HG03521 (cell line): ENCODE measurements around the gene PARD3.

Source experiments
- ATAC-seq: cut with Tn5 transposase; IDR thresholded peaks from one replicate; pipeline ENCODE4 v1.9.1; 2021; ENCODE audit warnings: mild to moderate bottlenecking, moderate library complexity; ENCODE audit not compliant: unreplicated experiment

Gene PARD3

GRCh38 chr10:34206935-34207268 lies 608.2 kb downstream of the PARD3 start:
- no peak for ATAC-seq

- ATAC-seq: no peak
Measured at GRCh38 chr10:34206078-34206934, 608.8 kb downstream of the PARD3 start.

- no peak for ATAC-seq
Measured at GRCh38 chr10:34205452-34205851, 609.6 kb downstream of the PARD3 start.

- ATAC-seq: no peak
Measured at GRCh38 chr10:34203966-34204630, 611.0 kb downstream of the PARD3 start.

- ATAC-seq: no peak
Measured at GRCh38 chr10:34200355-34200901, 614.7 kb downstream of the PARD3 start.

- ATAC-seq: no peak
Measured at GRCh38 chr10:34198953-34199352, 616.1 kb downstream of the PARD3 start.

- ATAC-seq: no peak
Measured at GRCh38 chr10:34196058-34196433, 619.0 kb downstream of the PARD3 start.

- ATAC-seq: no peak
Measured at GRCh38 chr10:34195364-34196057, 619.6 kb downstream of the PARD3 start.

- no peak for ATAC-seq
Measured at GRCh38 chr10:34193931-34194626, 621.0 kb downstream of the PARD3 start.

- ATAC-seq: no peak
Measured at GRCh38 chr10:34192646-34193045, 622.5 kb downstream of the PARD3 start.

GRCh38 chr10:34191406-34191805 lies 623.7 kb downstream of the PARD3 start:
- no peak for ATAC-seq

GRCh38 chr10:34190580-34190979 lies 624.5 kb downstream of the PARD3 start:
- ATAC-seq: no peak

- no peak for ATAC-seq
Measured at GRCh38 chr10:34189830-34190229, 625.3 kb downstream of the PARD3 start.

GRCh38 chr10:34188221-34188620 lies 626.9 kb downstream of the PARD3 start:
- ATAC-seq: no peak

GRCh38 chr10:34187201-34187600 lies 627.9 kb downstream of the PARD3 start:
- no peak for ATAC-seq

- ATAC-seq: no peak
Measured at GRCh38 chr10:34186745-34187144, 628.4 kb downstream of the PARD3 start.

GRCh38 chr10:34185998-34186397 lies 629.1 kb downstream of the PARD3 start:
- ATAC-seq: no peak

- ATAC-seq: no peak
Measured at GRCh38 chr10:34184939-34185386, 630.1 kb downstream of the PARD3 start.

- ATAC-seq: no peak
Measured at GRCh38 chr10:34184397-34184796, 630.7 kb downstream of the PARD3 start.

GRCh38 chr10:34183016-34183796 lies 631.9 kb downstream of the PARD3 start:
- no peak for ATAC-seq
